Skeletal muscle satellite cell (primary cell): Measurements from ENCODE around the gene NT5C2.
"Not testable (repeated sequence)": the region's sequence is repeated elsewhere in the genome, so short reads cannot be mapped to it uniquely, and the experiment has no call there.

Source experiments
- H3K27me3 ChIP-seq: 2 replicates; pipeline ENCODE4 v1.7.0; 2013; ENCODE audit warnings: low read length; ENCODE audit not compliant: control insufficient read depth, insufficient read depth
- H3K36me3 ChIP-seq: 2 replicates; pipeline ENCODE4 v1.7.0; 2013; ENCODE audit warnings: mild to moderate bottlenecking, control low read depth, low read length; ENCODE audit not compliant: insufficient read depth
- H3K4me1 ChIP-seq: 2 replicates; pipeline ENCODE4 v1.7.0; 2013; ENCODE audit warnings: low read length; ENCODE audit not compliant: control insufficient read depth, insufficient read depth
- H3K4me2 ChIP-seq: 2 replicates; pipeline ENCODE4 v1.7.0; 2013; ENCODE audit warnings: mild to moderate bottlenecking, low read length
- H3K4me3 ChIP-seq: 2 replicates; pipeline ENCODE4 v1.7.0; 2013; ENCODE audit warnings: low read length
- H3K9ac ChIP-seq: 2 replicates; pipeline ENCODE4 v1.7.0; 2013; ENCODE audit warnings: mild to moderate bottlenecking, low read depth, low read length, moderate library complexity
- H3K9me3 ChIP-seq: replicated peaks from 2 replicates; pipeline ENCODE4 v1.7.0; 2013; ENCODE audit warnings: mild to moderate bottlenecking, control low read depth, low read length

Gene NT5C2

DNA sequence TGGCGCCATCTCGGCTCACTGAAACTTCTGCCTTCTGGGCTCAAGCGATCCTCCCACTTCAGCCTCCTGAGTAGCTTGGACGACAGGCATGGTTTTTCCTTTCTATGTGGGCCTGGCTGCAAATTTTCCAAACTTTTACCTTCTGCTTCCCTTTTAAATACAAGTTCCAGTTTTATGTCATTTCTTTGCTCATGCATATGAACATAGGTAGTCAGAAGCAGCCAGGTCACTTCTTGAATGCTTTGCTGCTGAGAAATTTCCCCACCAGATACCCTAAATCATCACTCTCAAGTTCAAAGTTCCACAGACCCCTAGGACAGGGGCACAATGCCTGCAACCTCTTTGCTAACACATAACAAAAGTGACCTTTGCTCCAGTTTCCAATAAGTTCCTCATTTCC is 31.1 kb upstream of the NT5C2 start:
- no peak overlapping the region for H3K9ac ChIP-seq
- no peaks in the 10 kb centered on the region for H3K36me3 ChIP-seq
- no peak overlapping the region for H3K4me2 ChIP-seq
- H3K4me1 ChIP-seq, result peaks cover 14% of the 10 kb centered on the region
- no peaks in the 10 kb centered on the region for H3K9me3 ChIP-seq
- H3K27me3 ChIP-seq, result no peaks in the 10 kb centered on the region
- no peak overlapping the region for H3K4me3 ChIP-seq

DNA sequence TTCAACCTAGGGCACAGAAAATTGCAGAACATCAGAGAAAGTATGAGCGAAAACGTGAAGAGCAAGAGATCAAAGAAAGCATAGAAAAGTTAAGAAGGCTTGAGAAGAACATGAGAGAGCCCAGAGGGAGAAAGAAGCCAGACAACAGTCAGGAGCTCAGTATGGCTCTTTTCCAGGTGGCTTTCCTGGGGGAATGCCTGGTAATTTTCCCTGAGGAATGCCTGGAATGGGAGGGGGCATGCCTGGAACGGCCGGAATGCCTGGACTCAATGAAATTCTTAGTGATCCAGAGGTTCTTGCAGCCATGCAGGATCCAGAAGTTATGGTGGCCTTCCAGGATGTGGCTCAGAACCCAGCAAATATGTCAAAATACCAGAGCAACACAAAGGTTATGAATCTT is 23.3 kb upstream of the NT5C2 start:
- not testable (repeated sequence) for H3K4me3 ChIP-seq, H3K9me3 ChIP-seq, H3K9ac ChIP-seq, H3K4me2 ChIP-seq, H3K4me1 ChIP-seq, H3K27me3 ChIP-seq, H3K36me3 ChIP-seq

- Histone ChIP-seq H3K9ac (no peak overlapping the region), H3K4me3 (no peak overlapping the region), H3K27me3 (no peaks in the 10 kb centered on the region), H3K9me3 (no peaks in the 10 kb centered on the region), H3K36me3 (no peaks in the 10 kb centered on the region), H3K4me2 (no peak overlapping the region), H3K4me1 (no peaks in the 10 kb centered on the region)
Observed at GRCh38 chr10:103215601-103216000, 22.5 kb upstream of the NT5C2 start.

DNA sequence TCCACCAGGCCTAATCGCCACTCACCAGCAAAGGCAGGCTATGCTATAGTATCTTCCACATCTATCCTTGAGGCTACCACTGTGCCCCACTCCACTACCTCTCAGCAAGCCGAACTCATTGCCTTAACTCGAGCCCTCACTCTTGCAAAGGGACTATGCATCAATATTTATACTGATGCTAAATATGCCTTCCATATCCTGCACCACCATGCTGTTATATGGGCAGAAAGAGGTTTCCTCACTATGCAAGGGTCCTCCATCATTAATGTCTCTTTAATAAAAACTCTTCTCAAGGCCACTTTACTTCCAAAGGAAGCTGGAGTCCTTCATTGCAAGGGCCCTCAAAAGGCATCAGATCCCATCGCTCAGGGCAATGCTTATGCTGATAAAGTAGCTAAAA is 17.2 kb upstream of the NT5C2 start:
- not testable (repeated sequence) for H3K27me3 ChIP-seq, H3K4me3 ChIP-seq, H3K4me1 ChIP-seq, H3K4me2 ChIP-seq, H3K36me3 ChIP-seq, H3K9ac ChIP-seq, H3K9me3 ChIP-seq

GRCh38 chr10:103207643-103208042 is 14.6 kb upstream of the NT5C2 start:
- H3K27me3 ChIP-seq, H3K4me3 ChIP-seq, H3K4me2 ChIP-seq, H3K4me1 ChIP-seq, H3K9me3 ChIP-seq, H3K9ac ChIP-seq, H3K36me3 ChIP-seq: not testable (repeated sequence)

GRCh38 chr10:103207141-103207540 is 14.1 kb upstream of the NT5C2 start:
- Histone ChIP-seq H3K9ac (no peak overlapping the region), H3K9me3 (no peaks in the 10 kb centered on the region), H3K27me3 (peaks cover 4% of the 10 kb centered on the region), H3K36me3 (no peaks in the 10 kb centered on the region), H3K4me2 (no peak overlapping the region), H3K4me3 (no peak overlapping the region), H3K4me1 (no peaks in the 10 kb centered on the region)

DNA sequence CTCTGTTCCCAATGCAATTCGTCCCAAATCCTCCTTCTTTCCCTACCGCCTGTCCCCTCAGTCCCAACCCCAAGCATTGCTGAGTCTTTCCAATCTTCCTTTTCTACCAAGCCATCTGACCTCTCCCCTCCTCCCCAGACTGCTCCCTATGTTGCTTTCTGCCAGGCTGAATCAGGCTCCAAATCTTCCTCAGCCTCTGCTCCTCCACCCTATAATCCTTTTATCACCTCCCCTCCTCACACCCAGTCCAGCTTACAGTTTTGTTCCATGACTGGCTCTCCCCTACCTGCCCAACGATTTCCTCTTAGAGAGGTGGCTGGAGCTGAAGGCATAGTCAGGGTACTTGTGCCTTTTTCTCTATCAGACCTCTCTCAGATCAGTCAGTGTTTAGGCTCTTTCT is 13.6 kb upstream of the NT5C2 start:
- H3K9me3 ChIP-seq, H3K4me1 ChIP-seq, H3K4me2 ChIP-seq, H3K4me3 ChIP-seq, H3K36me3 ChIP-seq, H3K27me3 ChIP-seq, H3K9ac ChIP-seq: not testable (repeated sequence)

- H3K36me3 ChIP-seq, H3K4me3 ChIP-seq, H3K27me3 ChIP-seq, H3K4me1 ChIP-seq, H3K9ac ChIP-seq, H3K9me3 ChIP-seq, H3K4me2 ChIP-seq: not testable (repeated sequence)
Observed at GRCh38 chr10:103205401-103205800, 12.3 kb upstream of the NT5C2 start.

GRCh38 chr10:103204353-103205255 is 11.5 kb upstream of the NT5C2 start:
- Histone ChIP-seq H3K9ac (no peak overlapping the region), H3K4me2 (no peak overlapping the region), H3K4me1 (no peaks in the 10 kb centered on the region), H3K4me3 (no peak overlapping the region), H3K27me3 (peaks cover 4% of the 10 kb centered on the region), H3K36me3 (no peaks in the 10 kb centered on the region), H3K9me3 (no peaks in the 10 kb centered on the region)

DNA sequence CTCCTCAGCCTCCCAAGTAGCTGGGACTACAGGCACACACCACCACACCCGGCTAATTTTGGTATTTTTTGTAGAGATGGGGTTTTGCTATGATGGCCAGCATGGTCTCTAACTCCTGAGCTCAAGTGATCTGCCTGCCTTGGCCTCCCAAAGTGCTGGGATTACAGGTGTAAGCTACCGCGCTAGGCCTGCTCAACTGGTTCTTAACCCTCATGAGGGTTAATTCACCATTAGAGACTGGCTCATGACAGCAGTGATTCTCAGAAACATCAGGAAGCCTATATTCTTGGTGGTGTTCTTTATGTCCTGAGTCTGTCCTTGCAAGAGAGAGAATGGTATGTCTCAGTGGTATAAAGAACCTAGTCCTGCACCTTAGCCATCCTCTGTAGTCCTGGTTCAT is 10.4 kb upstream of the NT5C2 start:
- H3K4me2 ChIP-seq, result no peak overlapping the region
- peaks cover 4% of the 10 kb centered on the region for H3K27me3 ChIP-seq
- H3K36me3 ChIP-seq, result no peaks in the 10 kb centered on the region

DNA sequence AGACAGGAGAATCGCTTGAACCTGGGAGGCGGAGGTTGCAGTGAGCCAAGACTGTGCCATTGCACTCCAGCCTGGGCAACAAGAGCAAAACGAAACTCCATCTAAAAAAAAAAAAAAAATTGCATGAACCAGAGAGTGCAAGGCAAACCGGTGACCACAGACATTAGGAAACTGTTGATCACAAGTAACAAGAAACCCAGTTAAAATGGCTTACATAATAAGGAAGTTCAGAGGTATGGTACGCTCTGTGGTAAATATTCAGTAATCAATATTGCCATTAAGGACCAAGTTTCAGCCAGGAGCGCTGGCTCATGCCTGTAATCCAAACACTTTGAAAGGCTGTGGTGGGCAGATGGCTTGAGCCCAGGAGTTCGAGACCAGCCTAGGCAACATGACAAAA is 9.2 kb upstream of the NT5C2 start:
- Histone ChIP-seq H3K4me2 (no peak overlapping the region), H3K9me3 (no peaks in the 10 kb centered on the region), H3K4me3 (no peak overlapping the region), H3K9ac (no peak overlapping the region), H3K4me1 (peaks cover 4% of the 10 kb centered on the region), H3K27me3 (peaks cover 4% of the 10 kb centered on the region), H3K36me3 (no peaks in the 10 kb centered on the region)

More for the DNA sequence above, 10.4 kb upstream of the NT5C2 start:
- no peak overlapping the region for H3K9ac ChIP-seq
- H3K4me3 ChIP-seq, result no peak overlapping the region
- no peaks in the 10 kb centered on the region for H3K9me3 ChIP-seq
- no peaks in the 10 kb centered on the region for H3K4me1 ChIP-seq

DNA sequence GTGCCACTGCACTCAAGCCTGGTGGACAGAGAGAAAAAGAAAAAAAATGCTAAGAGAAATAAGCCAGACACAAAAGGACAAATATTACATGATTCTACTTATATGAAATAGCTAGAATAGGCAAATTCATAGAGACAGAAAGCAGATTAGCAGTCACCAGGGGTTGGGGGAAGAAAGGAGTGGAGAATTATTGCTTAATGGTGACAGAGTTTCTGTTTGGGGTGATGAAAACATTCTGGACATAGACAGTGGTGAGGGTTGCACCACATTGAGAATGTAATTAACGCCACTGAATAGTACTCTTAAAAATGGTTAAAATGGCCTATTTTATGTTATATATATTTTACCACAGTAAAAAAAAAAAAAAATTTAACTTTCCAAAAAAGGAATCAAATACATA is 6.4 kb upstream of the NT5C2 start:
- peaks cover 11% of the 10 kb centered on the region for H3K4me1 ChIP-seq

More for the DNA sequence above, 6.4 kb upstream of the NT5C2 start:
- Histone ChIP-seq H3K9ac (no peak overlapping the region), H3K9me3 (no peaks in the 10 kb centered on the region), H3K4me2 (no peak overlapping the region), H3K27me3 (no peaks in the 10 kb centered on the region), H3K4me3 (no peak overlapping the region), H3K36me3 (no peaks in the 10 kb centered on the region)
